ENCODE data around the gene CDH12.

DNA sequence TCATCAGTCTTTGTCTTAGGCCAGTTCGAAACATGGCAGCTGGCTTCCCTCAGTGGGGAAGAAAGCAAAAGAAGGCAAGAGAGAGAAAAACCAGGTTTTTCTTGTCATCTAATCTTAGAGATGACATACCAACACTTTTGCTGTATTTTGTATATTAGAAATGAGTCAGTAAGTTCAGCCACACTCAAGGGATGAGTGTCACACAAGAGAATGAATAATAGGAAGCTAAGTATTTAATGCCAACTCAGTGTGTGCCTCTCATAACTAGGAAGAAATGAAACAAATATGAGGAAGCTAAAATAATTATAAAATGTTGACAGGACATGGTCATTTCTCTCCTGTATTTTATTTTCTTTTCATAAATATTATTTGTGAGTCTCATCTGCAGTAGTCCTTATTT lies 65.3 kb downstream of the CDH12 start:
- TF ChIP-seq POLR2AphosphoS5 (IDR thresholded peaks at IDR 0.05; ENCODE audit: low read depth, low read length) (no peak), TAF1 (IDR thresholded peaks at IDR 0.05; ENCODE audit: borderline replicate concordance, insufficient read depth, low read length) (no peak), SIN3A (IDR thresholded peaks at IDR 0.05; ENCODE audit: borderline replicate concordance, insufficient read depth, low read length) (no peak)

Measured in PFSK-1 (cell line).